ENCODE results near the gene OR51G2. TPM values are rescaled to one million over a fixed set of nuclear protein-coding genes. Genes with fewer than 3 reads are reported as not detected.

OR51G2 gene
- total RNA-seq, 1 experiment from 2014 or later = not detected

GRCh38 chr11:4932751-4933150 lies 13.6 kb upstream of the OR51G2 start:
- ChIA-PET POLR2A (no interaction called here), CTCF (no interaction called here), RAD21 (ENCODE audit: low non-redundant PET in 1 of 2, low total read pairs in 2 of 2, uncharacterized antibody in 2 of 2, unreplicated experiment in 2 of 2) (no interaction called here)
- Histone ChIP-seq H3K4me1 (ENCODE audit: control insufficient read depth in 1 of 2, insufficient read depth in 2 of 2, low read length in 2 of 2) (no peaks in the 10 kb centered on the region), H3K4me3 (replicated peaks in 1 of 2; ENCODE audit: low read depth in 1 of 2, low read length in 2 of 2) (no peak overlapping the region), H3K27ac (ENCODE audit: low read depth, low read length) (no peak overlapping the region), H3K27me3 (ENCODE audit: insufficient read depth, low read length) (peaks cover 28% of the 10 kb centered on the region; the same call in 1 of the 2 replicates), H2AFZ (ENCODE audit: low read depth, low read length, poor library complexity, severe bottlenecking) (no peak overlapping the region), H3K9me3 (ENCODE audit: control insufficient read depth in 1 of 2, insufficient read depth in 1 of 2, low read depth in 1 of 2, low read length in 2 of 2) (no peaks in the 10 kb centered on the region), H3K36me3 (ENCODE audit: control insufficient read depth in 1 of 2, insufficient read depth in 2 of 2, low read length in 2 of 2) (no peaks in the 10 kb centered on the region), H3K4me2 (ENCODE audit: low read length) (no peak overlapping the region), H3K9me2 (ENCODE audit: insufficient read depth) (no peaks in the 10 kb centered on the region), H4K20me1 (ENCODE audit: insufficient read depth) (no peaks in the 10 kb centered on the region), H3K9ac (ENCODE audit: low read length) (no peak overlapping the region), H3K79me2 (ENCODE audit: insufficient read depth, low read length) (no peaks in the 10 kb centered on the region)
- TF ChIP-seq MAX (IDR thresholded peaks at IDR 0.05) (no peak), EGR1 (IDR thresholded peaks at IDR 0.05; ENCODE audit: low read depth) (no peak), CEBPB (IDR thresholded peaks at IDR 0.05; ENCODE audit: low read depth) (no peak), SP1 (IDR thresholded peaks at IDR 0.05; ENCODE audit: low read depth) (no peak), FOSL1 (IDR thresholded peaks at IDR 0.05; ENCODE audit: low read depth) (no peak), SIN3A (IDR thresholded peaks at IDR 0.05; ENCODE audit: low read depth) (no peak), RAD21 (IDR thresholded peaks at IDR 0.05; ENCODE audit: low read depth) (no peak), ZFX (IDR thresholded peaks at IDR 0.05) (no peak), CBX3 (IDR thresholded peaks at IDR 0.05; ENCODE audit: low read depth) (no peak), ZNF274 (IDR thresholded peaks at IDR 0.05; ENCODE audit: low read depth, low read length) (no peak), TCF7L2 (IDR thresholded peaks at IDR 0.05; ENCODE audit: borderline replicate concordance, extremely low read depth, insufficient read depth, insufficient read length) (no peak), ELF1 (IDR thresholded peaks at IDR 0.05; ENCODE audit: borderline replicate concordance, low read depth) (no peak), REST (IDR thresholded peaks at IDR 0.05; ENCODE audit: low read depth) (no peak), ZBTB33 (IDR thresholded peaks at IDR 0.05; ENCODE audit: extremely low read depth, insufficient replicate concordance, low read length) (no peak), POLR2A (IDR thresholded peaks at IDR 0.05; ENCODE audit: borderline replicate concordance, extremely low read depth, insufficient read depth, insufficient read length) (no peak), JUND (IDR thresholded peaks at IDR 0.05) (no peak), EZH2phosphoT487 (IDR thresholded peaks at IDR 0.05; ENCODE audit: borderline replicate concordance) (no peak), ATF3 (IDR thresholded peaks at IDR 0.05) (no peak), POLR2AphosphoS5 (IDR thresholded peaks at IDR 0.05; ENCODE audit: low read depth, low read length) (no peak), YY1 (IDR thresholded peaks at IDR 0.05; ENCODE audit: extremely low read depth, insufficient replicate concordance, low read depth, low read length) (no peak)
- ATAC-seq (no peak), DNase-seq (ENCODE audit: low read depth, low spot score) (no peak)
- intact Hi-C loops (cut with micrococcal nuclease) = no loop called here
- BruUV-seq (replicated peaks) = no TSS peak
